Ishikawa (cell line): ENCODE data around the gene CDH13.

Experiments
- CEBPB ChIP-seq: IDR thresholded peaks from 2 replicates; pipeline ENCODE4 v1.6.1; 2012
- CREB1 ChIP-seq: IDR thresholded peaks from 2 replicates; pipeline ENCODE4 v1.6.1; 2012; ENCODE audit warnings: low read depth
- EGR1 ChIP-seq: IDR thresholded peaks from 2 replicates; pipeline ENCODE4 v1.6.1; 2012
- EP300 ChIP-seq: IDR thresholded peaks from 2 replicates; pipeline ENCODE4 v1.6.1; 2012; ENCODE audit warnings: borderline replicate concordance
- FOXM1 ChIP-seq: IDR thresholded peaks from 2 replicates; pipeline ENCODE4 v1.6.1; 2012; ENCODE audit warnings: low read depth, borderline replicate concordance
- NFIC ChIP-seq: IDR thresholded peaks from 2 replicates; pipeline ENCODE4 v1.6.1; 2012
- RAD21 ChIP-seq: IDR thresholded peaks from 2 replicates; pipeline ENCODE4 v1.6.1; 2012; ENCODE audit warnings: low read depth
- REST ChIP-seq: IDR thresholded peaks from 2 replicates; pipeline ENCODE4 v1.6.1; 2012; ENCODE audit warnings: low read depth, mild to moderate bottlenecking
- TAF1 ChIP-seq: IDR thresholded peaks from 2 replicates; pipeline ENCODE4 v1.6.1; 2012; ENCODE audit warnings: low read depth, mild to moderate bottlenecking
- TCF12 ChIP-seq: IDR thresholded peaks from 2 replicates; pipeline ENCODE4 v1.6.1; 2012; ENCODE audit warnings: low read depth
- TEAD4 ChIP-seq: IDR thresholded peaks from 2 replicates; pipeline ENCODE4 v1.6.1; 2012
- YY1 ChIP-seq: IDR thresholded peaks from 2 replicates; pipeline ENCODE4 v1.6.1; 2012; ENCODE audit warnings: low read depth
- ZBTB7A ChIP-seq: IDR thresholded peaks from 2 replicates; pipeline ENCODE4 v1.6.1; 2012; ENCODE audit warnings: low read depth
- TF ChIP-seq, protein P1 (sequence below): IDR thresholded peaks from 2 replicates; pipeline ENCODE4 v1.6.1; 2012
- TF ChIP-seq, protein P2 (sequence below): IDR thresholded peaks from 2 replicates; pipeline ENCODE4 v1.6.1; 2012

Gene CDH13

DNA sequence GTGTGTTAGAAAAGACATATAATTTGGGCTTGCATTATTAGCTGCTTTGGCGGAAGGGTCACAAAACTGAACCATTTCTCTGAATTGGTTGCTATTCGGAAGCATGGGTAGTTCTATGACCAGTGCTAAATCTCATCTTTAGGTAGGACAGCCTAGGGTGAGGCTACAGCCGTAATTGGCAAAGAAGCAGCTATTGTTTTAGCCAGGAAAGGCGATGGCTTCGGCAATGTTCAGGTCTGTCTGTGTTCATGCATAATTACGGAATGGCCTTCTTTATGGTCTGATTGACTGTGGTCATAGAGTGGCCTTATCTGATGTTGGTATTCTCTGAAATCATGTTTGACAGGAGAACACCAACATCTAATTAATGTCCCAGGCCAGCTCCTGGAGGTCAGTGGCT, 812.6 kb downstream of the CDH13 start:
- TF ChIP-seq, protein P1, sequence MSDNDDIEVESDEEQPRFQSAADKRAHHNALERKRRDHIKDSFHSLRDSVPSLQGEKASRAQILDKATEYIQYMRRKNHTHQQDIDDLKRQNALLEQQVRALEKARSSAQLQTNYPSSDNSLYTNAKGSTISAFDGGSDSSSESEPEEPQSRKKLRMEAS: no peak
- no peak for TF ChIP-seq ZBTB7A
- TF ChIP-seq EGR1: no peak
- no peak for TF ChIP-seq EP300
- TF ChIP-seq TEAD4: no peak
- no peak for TF ChIP-seq YY1
- TF ChIP-seq CEBPB: no peak
- no peak for TF ChIP-seq RAD21

DNA sequence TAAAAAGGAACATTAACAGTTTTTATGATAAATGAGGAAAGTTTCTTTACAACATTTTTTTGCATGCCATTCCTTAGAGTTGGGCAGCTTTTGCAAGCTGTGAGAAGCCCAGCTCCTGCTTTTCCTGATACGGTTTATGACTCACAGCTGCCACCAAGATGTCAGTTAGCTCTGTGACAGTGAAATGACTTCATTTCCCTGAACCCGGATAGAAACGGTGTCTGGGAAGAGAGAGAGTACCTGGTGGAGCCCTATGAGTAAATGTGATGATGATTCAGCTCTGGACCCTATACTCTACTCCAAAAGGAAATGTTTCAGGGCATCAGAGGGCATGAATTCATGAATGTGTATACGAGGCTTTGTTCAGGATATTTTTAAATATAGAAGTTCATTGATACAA, 814.7 kb downstream of the CDH13 start:
- TF ChIP-seq ZBTB7A (no peak), TEAD4 (no peak), NFIC (no peak), YY1 (no peak), TAF1 (no peak), FOXM1 (no peak), EP300 (no peak), RAD21 (no peak), CEBPB (no peak)

- TF ChIP-seq, protein P2, sequence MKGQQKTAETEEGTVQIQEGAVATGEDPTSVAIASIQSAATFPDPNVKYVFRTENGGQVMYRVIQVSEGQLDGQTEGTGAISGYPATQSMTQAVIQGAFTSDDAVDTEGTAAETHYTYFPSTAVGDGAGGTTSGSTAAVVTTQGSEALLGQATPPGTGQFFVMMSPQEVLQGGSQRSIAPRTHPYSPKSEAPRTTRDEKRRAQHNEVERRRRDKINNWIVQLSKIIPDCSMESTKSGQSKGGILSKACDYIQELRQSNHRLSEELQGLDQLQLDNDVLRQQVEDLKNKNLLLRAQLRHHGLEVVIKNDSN: no peak
- TF ChIP-seq CEBPB: no peak
- no peak for TF ChIP-seq TAF1
- TF ChIP-seq RAD21: no peak
- no peak for TF ChIP-seq EP300
- no peak for TF ChIP-seq CREB1
- no peak for TF ChIP-seq YY1
- TF ChIP-seq FOXM1: no peak
- TF ChIP-seq EGR1: no peak
- no peak for TF ChIP-seq TCF12
- no peak for TF ChIP-seq NFIC
- no peak for TF ChIP-seq ZBTB7A
- no peak for TF ChIP-seq TEAD4
- no peak for TF ChIP-seq REST
- TF ChIP-seq, protein P1: no peak
These were observed 817.2 kb downstream of the CDH13 start for GRCh38 chr16:83443972-83444371.

- TF ChIP-seq NFIC: no peak
- no peak for TF ChIP-seq EP300
- no peak for TF ChIP-seq ZBTB7A
- TF ChIP-seq CEBPB: no peak
- TF ChIP-seq TCF12: no peak
- TF ChIP-seq YY1: no peak
- TF ChIP-seq CREB1: no peak
- no peak for TF ChIP-seq TAF1
- TF ChIP-seq REST: no peak
- TF ChIP-seq, protein P2: no peak
- TF ChIP-seq FOXM1: no peak
- TF ChIP-seq, protein P1: no peak
- no peak for TF ChIP-seq TEAD4
- no peak for TF ChIP-seq RAD21
- no peak for TF ChIP-seq EGR1
These were observed 820.8 kb downstream of the CDH13 start for GRCh38 chr16:83447560-83447959.

- no peak for TF ChIP-seq FOXM1
These were observed 823.1 kb downstream of the CDH13 start for GRCh38 chr16:83449861-83450260.

DNA sequence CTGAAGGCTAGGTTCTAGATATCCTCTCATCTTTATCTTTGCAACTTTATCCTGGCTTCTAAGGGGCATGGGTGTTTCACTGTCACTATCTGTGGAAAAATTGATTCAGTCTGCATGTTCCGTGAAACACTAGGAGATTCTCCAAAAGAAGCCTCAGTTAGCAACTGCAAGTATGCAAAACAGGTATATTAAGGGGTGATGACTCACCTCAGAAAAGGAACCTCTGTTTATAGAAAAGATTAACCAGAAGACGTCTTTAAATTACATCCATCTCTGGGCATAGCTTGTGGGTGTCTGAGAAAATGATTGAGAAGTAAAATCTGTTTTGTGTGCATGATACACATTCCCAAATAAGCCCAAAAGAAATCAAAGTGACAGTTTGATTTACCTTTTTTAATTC, 827.2 kb downstream of the CDH13 start:
- TF ChIP-seq, protein P2: no peak
- no peak for TF ChIP-seq TEAD4
